ENCODE data around the gene CCDC167. TPM values are rescaled to one million over a fixed set of nuclear protein-coding genes. Genes with fewer than 3 reads are reported as not detected.

Gene CCDC167
- total RNA-seq, 1 donor from 2014 or later = 58.4 TPM

GRCh38 chr6:37546141-37546871 is 46.6 kb upstream of the CCDC167 start:
- Mint-ChIP-seq H3K9me3 (ENCODE audit: unreplicated experiment) (peaks cover 5% of the 10 kb centered on the region), H3K27me3 (ENCODE audit: unreplicated experiment) (no peaks in the 10 kb centered on the region), H3K4me1 (ENCODE audit: low read depth, unreplicated experiment) (peaks cover 16% of the 10 kb centered on the region), H3K27ac (ENCODE audit: unreplicated experiment) (no peak overlapping the region), H3K4me3 (ENCODE audit: unreplicated experiment) (no peak overlapping the region), H3K36me3 (ENCODE audit: unreplicated experiment) (no peaks in the 10 kb centered on the region)
- no peak for TF ChIP-seq CTCF (IDR thresholded peaks at IDR 0.05; ENCODE audit: partially characterized antibody, unreplicated experiment)
- peak; percentile 67 for DNase-seq

- DNase-seq = no peak
- H3K36me3 Mint-ChIP-seq (ENCODE audit: unreplicated experiment) = no peaks in the 10 kb centered on the region
- H3K4me1 Mint-ChIP-seq (ENCODE audit: low read depth, unreplicated experiment) = peaks cover 25% of the 10 kb centered on the region
- H3K27ac Mint-ChIP-seq (ENCODE audit: unreplicated experiment) = no peak overlapping the region
- H3K27me3 Mint-ChIP-seq (ENCODE audit: unreplicated experiment) = peaks cover 2% of the 10 kb centered on the region
- no peak for TF ChIP-seq CTCF (IDR thresholded peaks at IDR 0.05; ENCODE audit: partially characterized antibody, unreplicated experiment)
- H3K4me3 Mint-ChIP-seq (ENCODE audit: unreplicated experiment) = no peak overlapping the region
- H3K9me3 Mint-ChIP-seq (ENCODE audit: unreplicated experiment) = peaks cover 7% of the 10 kb centered on the region
Measured at GRCh38 chr6:37544530-37544929, 44.8 kb upstream of the CCDC167 start.

- Mint-ChIP-seq H3K27me3 (ENCODE audit: unreplicated experiment) (peaks cover 6% of the 10 kb centered on the region), H3K27ac (ENCODE audit: unreplicated experiment) (no peak overlapping the region), H3K4me1 (ENCODE audit: low read depth, unreplicated experiment) (peaks cover 29% of the 10 kb centered on the region), H3K9me3 (ENCODE audit: unreplicated experiment) (peaks cover 7% of the 10 kb centered on the region), H3K4me3 (ENCODE audit: unreplicated experiment) (no peak overlapping the region), H3K36me3 (ENCODE audit: unreplicated experiment) (no peaks in the 10 kb centered on the region)
- DNase-seq = no peak
- no peak for TF ChIP-seq CTCF (IDR thresholded peaks at IDR 0.05; ENCODE audit: partially characterized antibody, unreplicated experiment)
Measured at GRCh38 chr6:37543361-37543760, 43.7 kb upstream of the CCDC167 start.

GRCh38 chr6:37541346-37541745 is 41.7 kb upstream of the CCDC167 start:
- Mint-ChIP-seq H3K36me3 (ENCODE audit: unreplicated experiment) (no peaks in the 10 kb centered on the region), H3K27me3 (ENCODE audit: unreplicated experiment) (peaks cover 16% of the 10 kb centered on the region), H3K4me3 (ENCODE audit: unreplicated experiment) (no peak overlapping the region), H3K4me1 (ENCODE audit: low read depth, unreplicated experiment) (peaks cover 41% of the 10 kb centered on the region), H3K27ac (ENCODE audit: unreplicated experiment) (peak overlapping the region; percentile 1), H3K9me3 (ENCODE audit: unreplicated experiment) (peaks cover 9% of the 10 kb centered on the region)
- TF ChIP-seq CTCF (IDR thresholded peaks at IDR 0.05; ENCODE audit: partially characterized antibody, unreplicated experiment) = no peak
- DNase-seq = no peak

GRCh38 chr6:37540390-37540789 is 40.7 kb upstream of the CCDC167 start:
- TF ChIP-seq CTCF (IDR thresholded peaks at IDR 0.05; ENCODE audit: partially characterized antibody, unreplicated experiment) = no peak
- no peak for DNase-seq
- Mint-ChIP-seq H3K9me3 (ENCODE audit: unreplicated experiment) (peaks cover 9% of the 10 kb centered on the region), H3K4me1 (ENCODE audit: low read depth, unreplicated experiment) (peaks cover 40% of the 10 kb centered on the region), H3K36me3 (ENCODE audit: unreplicated experiment) (no peaks in the 10 kb centered on the region), H3K27me3 (ENCODE audit: unreplicated experiment) (peaks cover 16% of the 10 kb centered on the region), H3K4me3 (ENCODE audit: unreplicated experiment) (peak overlapping the region; percentile 46), H3K27ac (ENCODE audit: unreplicated experiment) (peak overlapping the region; percentile 85)
